ENCODE data around the gene BCKDK.
"Not testable (repeated sequence)": the region's sequence is repeated elsewhere in the genome, so short reads cannot be mapped to it uniquely, and the experiment has no call there.

Gene BCKDK

DNA sequence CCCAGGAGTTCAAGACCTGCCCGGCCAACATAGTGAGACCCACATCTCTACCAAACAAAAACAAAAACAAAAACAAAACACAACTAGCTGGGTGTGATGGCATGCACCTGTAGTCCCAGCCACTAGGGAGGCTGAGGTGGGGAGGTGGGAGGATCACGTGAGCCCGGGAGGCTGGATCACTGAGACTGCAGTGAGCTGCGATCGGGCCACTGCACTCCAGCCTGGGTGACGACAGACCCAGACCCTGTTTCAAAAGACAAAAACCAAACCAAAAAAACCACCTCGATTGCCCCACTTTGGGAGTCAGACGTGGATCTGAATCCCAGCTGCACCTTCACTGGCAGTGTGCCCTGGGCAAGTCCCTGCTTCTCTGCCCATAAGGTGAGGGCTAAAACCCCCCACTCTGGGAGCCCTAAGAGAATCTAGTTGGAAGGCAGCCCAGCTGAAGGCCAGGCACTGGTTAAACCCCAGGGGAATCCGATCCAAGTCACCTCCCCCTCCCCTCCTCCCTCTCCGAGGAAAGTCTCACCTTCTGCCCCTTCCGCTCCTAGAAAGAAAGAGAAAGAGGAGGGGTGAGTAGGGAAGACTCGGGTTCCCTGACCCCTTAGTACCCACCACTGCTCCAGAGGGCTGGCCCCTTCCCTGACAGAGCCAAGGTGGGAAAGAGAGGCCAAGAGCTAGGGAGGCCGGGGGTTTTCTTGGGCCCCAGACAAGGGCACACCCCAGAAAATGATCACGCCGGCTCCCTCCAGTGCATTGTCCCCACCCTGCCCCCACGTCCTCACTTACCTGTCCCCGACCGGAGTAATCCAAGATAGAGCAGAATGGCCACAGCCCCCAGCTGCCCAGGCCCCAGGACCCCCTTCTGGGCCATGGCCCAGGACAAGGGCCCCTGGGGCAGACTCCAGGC is 26.7 kb downstream of the BCKDK start:
- no peaks in the 10 kb centered on the region for H3K27me3 ChIP-seq
- TF ChIP-seq, protein P1, sequence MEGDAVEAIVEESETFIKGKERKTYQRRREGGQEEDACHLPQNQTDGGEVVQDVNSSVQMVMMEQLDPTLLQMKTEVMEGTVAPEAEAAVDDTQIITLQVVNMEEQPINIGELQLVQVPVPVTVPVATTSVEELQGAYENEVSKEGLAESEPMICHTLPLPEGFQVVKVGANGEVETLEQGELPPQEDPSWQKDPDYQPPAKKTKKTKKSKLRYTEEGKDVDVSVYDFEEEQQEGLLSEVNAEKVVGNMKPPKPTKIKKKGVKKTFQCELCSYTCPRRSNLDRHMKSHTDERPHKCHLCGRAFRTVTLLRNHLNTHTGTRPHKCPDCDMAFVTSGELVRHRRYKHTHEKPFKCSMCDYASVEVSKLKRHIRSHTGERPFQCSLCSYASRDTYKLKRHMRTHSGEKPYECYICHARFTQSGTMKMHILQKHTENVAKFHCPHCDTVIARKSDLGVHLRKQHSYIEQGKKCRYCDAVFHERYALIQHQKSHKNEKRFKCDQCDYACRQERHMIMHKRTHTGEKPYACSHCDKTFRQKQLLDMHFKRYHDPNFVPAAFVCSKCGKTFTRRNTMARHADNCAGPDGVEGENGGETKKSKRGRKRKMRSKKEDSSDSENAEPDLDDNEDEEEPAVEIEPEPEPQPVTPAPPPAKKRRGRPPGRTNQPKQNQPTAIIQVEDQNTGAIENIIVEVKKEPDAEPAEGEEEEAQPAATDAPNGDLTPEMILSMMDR (IDR thresholded peaks at IDR 0.05; ENCODE audit: low read depth, low read length) = no peak
- peaks cover 8% of the 10 kb centered on the region; the same call in 1 of the 2 replicates for H3K36me3 ChIP-seq
- H3K4me3 ChIP-seq (ENCODE audit: low read depth, low read length) = peak overlapping the region; percentile 46
- no peaks in the 10 kb centered on the region for H3K9me3 ChIP-seq
- peak; percentile 64 for DNase-seq
- H3K4me1 ChIP-seq = peaks cover 41% of the 10 kb centered on the region

DNA sequence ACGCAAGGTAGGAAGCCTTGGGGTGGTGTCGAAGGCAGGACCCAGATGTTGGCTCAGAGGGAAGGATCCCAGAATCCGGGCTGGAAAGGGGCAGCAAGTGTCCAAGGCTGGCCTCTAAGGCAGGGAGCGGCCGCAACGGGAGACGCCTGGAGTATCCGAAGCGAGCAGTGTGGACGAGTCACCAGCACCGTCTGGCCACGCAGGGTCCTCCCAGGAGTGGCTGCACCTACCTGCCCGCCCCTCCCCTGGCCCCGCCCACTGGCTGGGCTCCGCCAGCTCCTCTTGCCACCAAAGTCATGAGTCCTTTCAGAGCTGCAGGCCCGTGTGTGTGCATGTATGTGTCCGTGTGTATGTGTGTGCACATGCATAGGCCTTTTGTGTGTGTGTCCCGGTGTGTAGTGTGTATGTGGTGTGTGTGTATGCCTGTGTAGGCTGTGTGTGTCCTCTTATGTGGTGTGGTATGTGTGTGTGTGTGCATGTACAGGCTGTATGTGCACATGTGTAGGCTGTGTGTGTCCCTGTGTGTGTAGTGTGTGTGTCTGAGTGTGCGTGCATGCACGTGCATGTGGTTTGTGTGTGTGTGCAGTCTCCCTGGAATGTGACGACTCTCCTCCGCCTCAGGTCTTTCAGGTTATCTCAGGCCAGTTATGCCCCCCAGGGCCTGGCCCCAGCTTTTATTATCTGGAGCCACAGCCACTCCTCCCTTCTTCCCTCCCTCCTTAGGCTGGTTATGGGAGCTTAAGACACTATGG is 27.5 kb downstream of the BCKDK start, which contains the start of gene PRSS8:
Gene PRSS8 (minus strand): TSS at position 193 of the 752 bp plus-strand sequence. CDS start 229 bp downstream, outside the sequence.
- H3K4me3 ChIP-seq (ENCODE audit: low read depth, low read length) = peak within 1 kb of the TSS; percentile 46
- peaks cover 5% of the 10 kb centered on the region; the same call in 1 of the 2 replicates for H3K36me3 ChIP-seq
- peaks cover 41% of the 10 kb centered on the region for H3K4me1 ChIP-seq
- TF ChIP-seq, protein P1 (IDR thresholded peaks at IDR 0.05; ENCODE audit: low read depth, low read length) = no peak
- DNase-seq = no peak
- H3K27me3 ChIP-seq = no peaks in the 10 kb centered on the region
- H3K9me3 ChIP-seq = no peaks in the 10 kb centered on the region

DNA sequence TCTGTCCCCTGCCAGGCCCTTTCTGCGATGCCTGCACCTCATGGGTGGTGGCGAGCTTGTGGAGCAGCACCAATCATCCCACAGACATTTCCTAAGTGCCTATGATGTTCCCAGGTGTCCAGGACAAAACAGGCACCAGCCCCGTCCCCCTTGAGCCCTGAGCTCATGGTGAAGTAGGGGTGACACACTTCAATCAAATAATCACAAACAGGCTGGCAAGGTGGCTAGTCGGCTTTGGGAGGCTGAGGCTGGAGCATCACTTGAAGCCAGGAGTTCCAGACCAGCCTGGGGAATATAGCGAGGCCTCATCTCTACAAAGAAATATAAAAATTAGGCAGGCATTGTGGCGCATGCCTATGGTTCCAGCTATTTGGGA is 28.1 kb downstream of the BCKDK start:
- Histone ChIP-seq H3K4me1 (peaks cover 41% of the 10 kb centered on the region), H3K4me3 (ENCODE audit: low read depth, low read length) (no peak overlapping the region), H3K36me3 (peaks cover 5% of the 10 kb centered on the region; the same call in 1 of the 2 replicates), H3K27me3 (no peaks in the 10 kb centered on the region), H3K9me3 (no peaks in the 10 kb centered on the region)
- TF ChIP-seq, protein P1 (IDR thresholded peaks at IDR 0.05; ENCODE audit: low read depth, low read length) = no peak
- DNase-seq = no peak

DNA sequence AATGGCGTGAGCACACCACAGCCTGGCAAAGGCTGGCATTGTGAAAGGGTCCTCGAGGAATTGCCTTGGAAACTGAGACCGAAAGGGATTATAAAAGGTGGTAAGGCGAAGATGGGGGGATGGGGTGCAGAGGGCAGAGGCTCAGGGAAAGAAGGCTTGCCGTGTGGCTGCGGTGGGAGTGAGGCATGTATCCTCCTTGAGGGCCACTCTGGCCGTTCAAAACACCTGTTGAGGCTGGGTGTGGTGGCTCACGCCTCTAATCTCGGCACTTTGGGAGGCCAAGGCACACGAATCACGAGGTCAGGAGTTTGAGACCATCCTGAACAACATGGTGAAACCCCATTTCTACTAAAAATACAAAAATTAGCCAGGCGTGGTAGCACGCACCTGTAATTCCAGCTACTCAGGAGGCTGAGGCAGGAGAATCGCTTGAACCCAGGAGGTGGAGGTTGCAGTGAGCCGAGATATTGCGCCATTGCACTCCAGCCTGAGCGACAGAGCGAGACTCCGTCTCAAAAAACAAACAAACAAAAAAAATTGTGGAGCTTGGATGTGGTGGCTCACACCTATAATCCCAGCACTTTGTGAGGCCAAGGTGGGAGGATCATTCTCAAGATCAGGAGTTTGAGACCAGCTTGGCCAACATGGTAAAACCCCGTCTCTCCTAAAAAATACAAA is 28.8 kb downstream of the BCKDK start:
- not testable (repeated sequence) for H3K9me3 ChIP-seq; H3K27me3 ChIP-seq; DNase-seq; H3K4me3 ChIP-seq (ENCODE audit: low read depth, low read length); H3K36me3 ChIP-seq
- peaks cover 48% of the 10 kb centered on the region for H3K4me1 ChIP-seq

DNA sequence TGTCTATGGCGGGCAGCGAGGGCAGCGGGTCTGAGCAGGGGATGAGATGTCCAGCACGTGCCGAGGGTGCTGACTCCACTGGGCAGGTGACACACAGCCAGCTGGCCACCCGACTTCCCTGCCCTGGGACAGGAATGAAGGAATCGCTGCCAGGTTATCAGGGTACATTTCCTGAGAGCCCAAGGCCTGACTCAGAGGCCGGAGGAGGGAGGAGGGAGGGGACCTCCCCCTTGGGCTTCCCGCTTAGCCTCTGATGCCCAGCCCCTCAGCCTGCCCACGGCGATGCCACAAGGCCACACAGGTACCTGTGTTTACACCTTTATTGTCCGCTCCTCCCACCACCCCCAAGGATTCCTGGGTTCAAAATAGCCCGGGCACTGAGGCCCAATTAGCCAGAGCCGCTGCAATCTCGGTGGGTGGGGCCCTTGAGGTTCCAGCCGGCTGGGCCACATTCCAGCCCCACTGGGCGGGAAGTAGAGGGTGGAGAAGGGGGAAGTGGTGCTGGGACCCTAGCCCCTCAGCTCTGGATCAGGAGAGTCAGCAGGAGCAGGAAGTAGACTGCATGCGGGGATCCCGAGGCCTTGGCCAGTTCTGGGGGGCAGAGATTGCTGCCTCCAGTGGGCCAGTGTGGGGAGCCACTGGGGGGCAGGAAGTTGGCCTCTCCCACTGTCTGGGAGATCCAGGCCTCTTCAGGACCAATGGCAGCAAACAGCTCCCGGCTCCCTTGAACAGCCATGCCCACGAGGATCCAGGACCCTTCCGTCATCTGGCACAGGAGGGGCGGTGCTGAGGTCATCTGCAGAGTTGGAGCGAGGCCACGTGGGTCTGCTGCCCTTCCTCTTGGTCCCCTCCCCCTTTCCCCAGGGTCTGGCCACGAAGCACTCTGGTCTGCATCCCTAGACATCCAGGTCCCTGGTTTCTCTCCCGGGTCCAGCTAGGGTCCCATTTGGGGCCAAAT is 30.7 kb downstream of the BCKDK start:
- no peak overlapping the region for H3K4me3 ChIP-seq (ENCODE audit: low read depth, low read length)
- H3K27me3 ChIP-seq = no peaks in the 10 kb centered on the region
- H3K36me3 ChIP-seq = no peaks in the 10 kb centered on the region
- no peaks in the 10 kb centered on the region for H3K9me3 ChIP-seq
- peak; percentile 76 for DNase-seq
- TF ChIP-seq, protein P1 (IDR thresholded peaks at IDR 0.05; ENCODE audit: low read depth, low read length) = no peak
- peaks cover 38% of the 10 kb centered on the region for H3K4me1 ChIP-seq

DNA sequence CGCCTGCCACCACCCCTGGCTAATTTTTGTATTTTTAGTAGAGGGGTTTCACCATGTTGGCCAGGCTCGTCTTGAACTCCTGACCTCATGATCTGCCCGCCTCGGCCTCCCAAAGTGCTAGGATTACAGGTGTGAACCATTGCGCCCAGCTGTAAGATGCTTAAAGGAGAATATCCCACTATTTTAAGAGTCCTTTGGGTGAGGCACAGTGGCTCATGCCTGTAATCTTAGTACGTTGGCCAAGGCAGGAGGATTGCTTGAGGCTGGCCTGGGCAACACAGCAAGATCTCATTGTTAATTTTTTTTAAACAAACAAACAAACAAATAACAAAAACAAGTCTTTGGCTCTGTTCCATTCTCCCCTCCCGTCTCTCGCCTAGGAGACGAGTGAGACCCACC is 32.9 kb downstream of the BCKDK start:
- not testable (repeated sequence) for H3K9me3 ChIP-seq; H3K4me3 ChIP-seq (ENCODE audit: low read depth, low read length); H3K27me3 ChIP-seq; H3K36me3 ChIP-seq; DNase-seq
- H3K4me1 ChIP-seq = peaks cover 18% of the 10 kb centered on the region

Measured in BE2C (cell line).